HepG2 (cell line): ENCODE data around the gene PHYH. TPM values are rescaled to one million over a fixed set of nuclear protein-coding genes. Genes with fewer than 3 reads are reported as not detected.

Source experiments
- BCLAF1 ChIP-seq: fragments of 450-650 bp; IDR thresholded peaks from 2 replicates; pipeline ENCODE4 v1.6.1; 2017; ENCODE audit warnings: mild to moderate bottlenecking
- CREB3 ChIP-seq: sonication (generic); formaldehyde crosslinking; IDR thresholded peaks from 2 replicates; pipeline ENCODE4 v1.5.0; 2020; ENCODE audit warnings: missing genetic modification reagents
- CREBL2 ChIP-seq: sonication (generic); formaldehyde crosslinking; IDR thresholded peaks from 2 replicates; pipeline ENCODE4 v1.8.1; 2023; ENCODE audit warnings: missing genetic modification reagents, mild to moderate bottlenecking, borderline replicate concordance
- FLYWCH1 ChIP-seq: sonication (generic); formaldehyde crosslinking; IDR thresholded peaks from 2 replicates; pipeline ENCODE4 v1.8.1; 2023; ENCODE audit warnings: mild to moderate bottlenecking, missing genetic modification reagents
- GLI4 ChIP-seq: sonication (generic); formaldehyde crosslinking; IDR thresholded peaks from 2 replicates; pipeline ENCODE4 v1.5.1; 2020; ENCODE audit warnings: missing genetic modification reagents, mild to moderate bottlenecking, moderate library complexity, borderline replicate concordance
- JUNB ChIP-seq: sonication (generic); formaldehyde crosslinking; IDR thresholded peaks from 2 replicates; pipeline ENCODE4 v1.8.0; 2022; ENCODE audit warnings: missing genetic modification reagents, mild to moderate bottlenecking, borderline replicate concordance
- MEIS2 ChIP-seq: sonication (generic); formaldehyde crosslinking; IDR thresholded peaks from 2 replicates; pipeline ENCODE4 v1.9.0; 2021; ENCODE audit warnings: mild to moderate bottlenecking, missing genetic modification reagents
- NFYC ChIP-seq: IDR thresholded peaks from 2 replicates; pipeline ENCODE4 v1.6.1; 2016; ENCODE audit warnings: missing genetic modification reagents, missing compliant biosample characterization
- NONO ChIP-seq, 2 experiments: fragments of 450-650 bp in 1 of 2; sonication (generic) in 1 of 2; formaldehyde crosslinking in 1 of 2; IDR thresholded peaks in 1 of 2; conservative IDR thresholded peaks in 1 of 2; 2 replicates each; pipeline versions ENCODE4 v1.6.1 to v1.8.0; 2017 to 2022; ENCODE audit warnings: mild to moderate bottlenecking in 1 of 2, missing genetic modification reagents in 1 of 2, moderate library complexity in 1 of 2
- RORA ChIP-seq: sonication (generic); formaldehyde crosslinking; IDR thresholded peaks from 2 replicates; pipeline ENCODE4 v1.5.0; 2020; ENCODE audit warnings: mild to moderate bottlenecking, missing genetic modification reagents, moderate library complexity
- SOX6 ChIP-seq, 2 experiments: fragments of 450-650 bp in 1 of 2; sonication (generic) in 1 of 2; formaldehyde crosslinking in 1 of 2; IDR thresholded peaks; 2 replicates each; pipeline versions ENCODE4 v1.4.0 to v1.6.1; 2017 to 2020; ENCODE audit warnings: antibody characterized with exemption in 1 of 2, mild to moderate bottlenecking in 1 of 2, missing genetic modification reagents in 1 of 2
- SUZ12 ChIP-seq: fragments of 150-350 bp; IDR thresholded peaks from 2 replicates; pipeline ENCODE4 v1.6.1; 2014; ENCODE audit warnings: low read depth, low read length
- THYN1 ChIP-seq: sonication (generic); formaldehyde crosslinking; IDR thresholded peaks from 2 replicates; pipeline ENCODE4 v1.8.1; 2023; ENCODE audit warnings: low read depth, mild to moderate bottlenecking, moderate library complexity, missing genetic modification reagents, borderline replicate concordance
- YEATS4 ChIP-seq: sonication (generic); formaldehyde crosslinking; IDR thresholded peaks from 2 replicates; pipeline ENCODE4 v1.4.0; 2020; ENCODE audit warnings: missing genetic modification reagents, borderline replicate concordance
- ZFP37 ChIP-seq: sonication (generic); formaldehyde crosslinking; IDR thresholded peaks from 2 replicates; pipeline ENCODE4 v1.4.0; 2020; ENCODE audit warnings: missing genetic modification reagents, borderline replicate concordance
- ZIK1 ChIP-seq: sonication (generic); formaldehyde crosslinking; IDR thresholded peaks from 2 replicates; pipeline ENCODE4 v1.5.0; 2020; ENCODE audit warnings: mild to moderate bottlenecking, low read depth, missing genetic modification reagents, borderline replicate concordance
- ZMAT5 ChIP-seq: sonication (generic); formaldehyde crosslinking; IDR thresholded peaks from 2 replicates; pipeline ENCODE4 v1.5.0; 2020; ENCODE audit warnings: mild to moderate bottlenecking, low read depth, missing genetic modification reagents, borderline replicate concordance
- ZNF264 ChIP-seq: sonication (generic); formaldehyde crosslinking; IDR thresholded peaks from 2 replicates; pipeline ENCODE4 v1.4.0; 2020; ENCODE audit warnings: missing genetic modification reagents
- ZNF337 ChIP-seq: sonication (generic); formaldehyde crosslinking; IDR thresholded peaks from 2 replicates; pipeline ENCODE4 v1.5.1; 2020; ENCODE audit warnings: missing genetic modification reagents, low read depth, mild to moderate bottlenecking, borderline replicate concordance
- ZNF691 ChIP-seq: sonication (generic); formaldehyde crosslinking; IDR thresholded peaks from 2 replicates; pipeline ENCODE4 v1.4.0; 2020; ENCODE audit warnings: missing genetic modification reagents, low read depth, mild to moderate bottlenecking, borderline replicate concordance
- polyA plus RNA-seq, 8 experiments: library from polyadenylated mRNA; depleted of rRNA in 3 of 8; stranded (reverse) in 7 of 8; unstranded in 1 of 8; fragments of >200 nt; fragmentation: Illumina TruSeq in 4 of 8; extraction: Trizol in 4 of 8; gene quantifications; 2 replicates each; pipeline versions ENCODE4 v1.2.1 to v1.2.3, GENCODE V29; 2011 to 2016; ENCODE audit warnings: low read depth in 4 of 8, missing spikeins in 1 of 8, mixed read lengths in 1 of 8; ENCODE audit not compliant: insufficient read depth in 1 of 8
- total RNA-seq, 5 experiments: library from RNA; depleted of rRNA; stranded (reverse); fragments of >200 nt; fragmentation: Illumina TruSeq; extraction: Trizol; gene quantifications; 2 replicates each; pipeline ENCODE4 v1.2.3, GENCODE V29; 2016; ENCODE audit warnings: low read depth in 1 of 5

PHYH gene
- total and polyA plus RNA-seq, 2 of the 13 experiments (the other 11 are each of a cell fraction or from before 2014, with no cell fraction given), result 27.2 to 34.5 TPM

GRCh38 chr10:13348216-13349017, 48.6 kb upstream of the PHYH start, which contains the start of gene SEPHS1 (continued):
- no peak for TF ChIP-seq NONO (IDR thresholded peaks at IDR 0.05)
- TF ChIP-seq NONO (CRISPR knock-in tag; conservative IDR thresholded peaks at IDR 0.05), result no peak
- TF ChIP-seq CREBL2 (CRISPR knock-in tag), result no peak
- TF ChIP-seq RORA (CRISPR knock-in tag), result no peak; the same call in 1 of the 2 replicates
- TF ChIP-seq SOX6 (IDR thresholded peaks at IDR 0.05), result no peak
- peak; percentile 44; the same call in 1 of the 2 replicates for TF ChIP-seq SOX6 (CRISPR knock-in tag; IDR thresholded peaks at IDR 0.05)
- peak; percentile 84; the same call in 1 of the 2 replicates for TF ChIP-seq YEATS4
- no peak for TF ChIP-seq THYN1
- no peak for TF ChIP-seq ZNF337 (CRISPR knock-in tag)
- TF ChIP-seq ZMAT5 (CRISPR knock-in tag), result no peak
- TF ChIP-seq ZNF264, result no peak
- TF ChIP-seq JUNB (CRISPR knock-in tag), result no peak
- TF ChIP-seq MEIS2, result no peak; the same call in 1 of the 2 replicates
- no peak for TF ChIP-seq BCLAF1
- no peak for TF ChIP-seq ZNF691
- no peak for TF ChIP-seq ZIK1 (CRISPR knock-in tag)
- TF ChIP-seq NFYC (CRISPR knock-in tag), result peak; percentile 36; the same call in 1 of the 2 replicates
- TF ChIP-seq ZFP37 (CRISPR knock-in tag), result no peak
- TF ChIP-seq CREB3 (CRISPR knock-in tag), result no peak
- TF ChIP-seq SUZ12, result no peak
- TF ChIP-seq FLYWCH1 (CRISPR knock-in tag), result no peak
- TF ChIP-seq GLI4 (CRISPR knock-in tag), result no peak
